K562 (cell line): ENCODE results near the gene NELFE. TPM values are rescaled to one million over a fixed set of nuclear protein-coding genes. Genes with fewer than 3 reads are reported as not detected.

Experiments used
- ATAC-seq: fragments of 200-7000 bp; cut with Tn5 transposase; 3 replicates; pipeline ENCODE4 v1.9.1; 2020; ENCODE audit warnings: moderate library complexity
- BruUV-seq: library from RNA; stranded (reverse); fragments of 400-500 nt; replicated peaks from 2 replicates; lab custom pipeline; 2021; lab: Mats Ljungman, UMichigan
- CTCF ChIA-PET: fragments of 300-600 bp; formaldehyde crosslinking; extraction: SDS; loops from one replicate; lab custom pipeline; 2021; ENCODE audit warnings: low intra/inter-chr PET ratio; lab: Yijun Ruan, JAX
- POLR2A ChIA-PET: fragments of 300-600, 350-650 bp; sonication (Branson Sonifier 250); formaldehyde crosslinking; extraction: SDS; loops from one replicate; lab custom pipeline; 2021; ENCODE audit warnings: antibody characterized with exemption, inconsistent platforms; lab: Yijun Ruan, JAX
- DNase-seq, 4 experiments: peaks; one replicate each; pipeline versions ENCODE4 v3.0.0 to v3.0.0-alpha.2; 2011 to 2018; ENCODE audit warnings: low spot score in 3 of 4, mixed read lengths in 3 of 4; ENCODE audit errors: extremely low read depth in 1 of 4
- FAIRE-seq: peaks from 2 replicates; lab custom pipeline; 2011; peaks lifted over from hg19 to GRCh38; lab: Jason Lieb, UNC
- H2AFZ ChIP-seq: 2 replicates; pipeline ENCODE4 v1.6.0; 2011; ENCODE audit warnings: low read depth, low read length, control low read depth, inconsistent platforms
- H3K27ac ChIP-seq: fragments of 200-600 bp; 3 replicates; pipeline ENCODE4 v1.8.0; 2011; ENCODE audit warnings: low read depth, mild to moderate bottlenecking, control low read depth, inconsistent platforms, low read length, moderate library complexity, mixed read lengths; ENCODE audit errors: extremely low read depth
- H3K27me3 ChIP-seq, 2 experiments: fragments of 300-600 bp in 1 of 2; 2 replicates in 1 of 2; 3 replicates in 1 of 2; pipeline versions ENCODE4 v1.6.0 to v1.8.0; 2011; ENCODE audit warnings: inconsistent platforms in 2 of 2, low read length in 2 of 2, mild to moderate bottlenecking in 1 of 2, mixed read lengths in 1 of 2, moderate library complexity in 1 of 2; ENCODE audit not compliant: control insufficient read depth in 2 of 2, insufficient read depth in 2 of 2
- H3K36me3 ChIP-seq: fragments of 300-600 bp; 3 replicates; pipeline ENCODE4 v1.8.0; 2011; ENCODE audit warnings: mild to moderate bottlenecking, low read length, inconsistent platforms; ENCODE audit not compliant: control insufficient read depth, insufficient read depth
- H3K4me1 ChIP-seq, 2 experiments: fragments of 200-600 bp in 1 of 2; replicated peaks in 1 of 2; 2 replicates in 1 of 2; 3 replicates in 1 of 2; pipeline versions ENCODE4 v1.5.1 to v1.8.0; 2011; ENCODE audit warnings: inconsistent platforms in 2 of 2, low read length in 2 of 2, mild to moderate bottlenecking in 1 of 2, mixed read lengths in 1 of 2, moderate library complexity in 1 of 2; ENCODE audit not compliant: control insufficient read depth in 2 of 2, insufficient read depth in 2 of 2
- H3K4me2 ChIP-seq: 2 replicates; pipeline ENCODE4 v1.6.1; 2011; ENCODE audit warnings: low read length, control low read depth, inconsistent platforms, mixed read lengths; ENCODE audit not compliant: insufficient read depth
- H3K4me3 ChIP-seq: fragments of 200-600 bp; sonication (generic), shearing (Covaris generic); 2 replicates; pipeline ENCODE4 v1.5.1; 2016; ENCODE audit warnings: control low read depth, inconsistent platforms
- H3K79me2 ChIP-seq: fragments of 200-600 bp; 3 replicates; pipeline ENCODE4 v1.8.0; 2011; ENCODE audit warnings: low read length, inconsistent platforms; ENCODE audit not compliant: control insufficient read depth, insufficient read depth
- H3K9ac ChIP-seq, 2 experiments: 2 replicates each; pipeline versions ENCODE4 v1.6.0 to v1.6.1; 2011; ENCODE audit warnings: low read depth in 2 of 2, low read length in 2 of 2, control low read depth in 1 of 2, inconsistent platforms in 1 of 2, mild to moderate bottlenecking in 1 of 2, mixed read lengths in 1 of 2; ENCODE audit not compliant: insufficient read depth in 1 of 2
- H3K9me1 ChIP-seq: one replicate; pipeline ENCODE4 v1.6.0; 2011; ENCODE audit warnings: inconsistent platforms, mild to moderate bottlenecking, low read length, moderate library complexity; ENCODE audit not compliant: control insufficient read depth, insufficient read depth
- H3K9me3 ChIP-seq: replicated peaks from 2 replicates; pipeline ENCODE4 v1.5.1; 2011; ENCODE audit warnings: low read depth, low read length, inconsistent platforms; ENCODE audit not compliant: control insufficient read depth, insufficient read depth
- H4K20me1 ChIP-seq: replicated peaks from 2 replicates; pipeline ENCODE4 v1.6.1; 2011; ENCODE audit warnings: low read length, inconsistent platforms, mixed read lengths; ENCODE audit not compliant: control insufficient read depth, insufficient read depth
- EHMT2 ChIP-seq: fragments of 450-650 bp; IDR thresholded peaks from 2 replicates; pipeline ENCODE4 v1.6.1; 2018; ENCODE audit warnings: antibody characterized with exemption
- HDAC6 ChIP-seq: IDR thresholded peaks from 2 replicates; pipeline ENCODE4 v1.6.1; 2012; ENCODE audit warnings: low read depth, mild to moderate bottlenecking, control low read depth, inconsistent platforms, low read length, moderate library complexity
- KLF1 ChIP-seq: fragments of 450-650 bp; IDR thresholded peaks from 2 replicates; pipeline ENCODE4 v1.6.1; 2016; ENCODE audit warnings: missing genetic modification characterization, missing compliant biosample characterization
- MBD2 ChIP-seq: sonication (generic); IDR thresholded peaks from 2 replicates; pipeline ENCODE4 v1.6.1; 2016; ENCODE audit warnings: low read depth, borderline replicate concordance
- NBN ChIP-seq: fragments of 450-650 bp; IDR thresholded peaks from 2 replicates; pipeline ENCODE4 v1.6.1; 2016; ENCODE audit warnings: low read depth, mild to moderate bottlenecking
- PHF20 ChIP-seq: fragments of 450-650 bp; IDR thresholded peaks from 2 replicates; pipeline ENCODE4 v1.6.1; 2018; ENCODE audit not compliant: partially characterized antibody
- POLR2G ChIP-seq: fragments of 200-400 bp; formaldehyde crosslinking; IDR thresholded peaks from 2 replicates; pipeline ENCODE4 v1.6.1; 2017; ENCODE audit warnings: low read depth, mild to moderate bottlenecking, antibody characterized with exemption, low read length, moderate library complexity
- RBFOX2 ChIP-seq: fragments of 200-400 bp; formaldehyde crosslinking; IDR thresholded peaks from 2 replicates; pipeline ENCODE4 v1.6.1; 2017; ENCODE audit warnings: low read depth, mild to moderate bottlenecking, low read length, moderate library complexity
- XRCC5 ChIP-seq: fragments of 200-400 bp; formaldehyde crosslinking; IDR thresholded peaks from 2 replicates; pipeline ENCODE4 v1.6.1; 2017; ENCODE audit warnings: low read depth, mild to moderate bottlenecking, low read length
- ZBTB11 ChIP-seq, 3 experiments: fragments of 200-800 bp in 1 of 3; fragments of 250-450 bp in 1 of 3; fragments of 450-650 bp in 1 of 3; sonication (Bioruptor Pico) in 1 of 3; sonication (Bioruptor generic) in 1 of 3; formaldehyde crosslinking in 1 of 3; IDR thresholded peaks; 2 replicates each; pipeline versions ENCODE4 v1.6.1 to v1.8.0; 2016 to 2022; ENCODE audit warnings: mild to moderate bottlenecking in 2 of 3, missing genetic modification characterization in 2 of 3, missing compliant biosample characterization in 1 of 3, moderate library complexity in 1 of 3
- ZNF583 ChIP-seq: fragments of 250-450 bp; sonication (Bioruptor Pico); IDR thresholded peaks from 2 replicates; pipeline ENCODE4 v1.4.0; 2020
- ZNF79 ChIP-seq: fragments of 250-450 bp; sonication (Bioruptor Pico); IDR thresholded peaks from 2 replicates; pipeline ENCODE4 v1.4.0; 2020; ENCODE audit warnings: low read depth, mild to moderate bottlenecking, moderate library complexity
- WGBS: fragments of 100-300 bp; shearing (Covaris generic); methylation state at CpG from one replicate; pipeline ENCODE4 v1.1.6; 2016; ENCODE audit warnings: low coverage, mixed read lengths; ENCODE audit not compliant: insufficient coverage; ENCODE audit errors: missing lambda C conversion rate; 5-methylcytosine and 5-hydroxymethylcytosine counted together
- in situ Hi-C: fragments of 300-500 bp; cut with MboI; formaldehyde crosslinking; loops from 4 replicates; pipeline ENCODE4 v1.15.0; 2018; ENCODE audit warnings: inconsistent platforms, mixed read lengths
- intact Hi-C: fragments of 100-400 bp; cut with micrococcal nuclease; formaldehyde crosslinking; loops from 2 replicates; pipeline ENCODE4 v1.14.2; 2022
- polyA plus RNA-seq, 8 experiments: library from polyadenylated mRNA; depleted of rRNA in 4 of 8; stranded (reverse) in 5 of 8; unstranded in 3 of 8; fragments of >200 nt; fragmentation: Nextera tagmentation in 2 of 8; fragmentation: Illumina TruSeq in 1 of 8; extraction: Ambion mirVana in 2 of 8; extraction: Trizol in 1 of 8; gene quantifications; 2 replicates each; pipeline versions ENCODE4 v1.2.1 to v1.2.3, GENCODE V29; 2011 to 2014; ENCODE audit warnings: inconsistent platforms in 1 of 8, missing spikeins in 1 of 8
- total RNA-seq, 7 experiments: library from RNA; depleted of rRNA in 6 of 7; stranded (reverse); fragments of >200 nt in 6 of 7; fragmentation: Illumina TruSeq in 2 of 7; extraction: Trizol in 2 of 7; gene quantifications; 2 replicates each; pipeline versions ENCODE4 v1.2.1 to v1.2.3, GENCODE V29; 2011 to 2021; ENCODE audit warnings: low replicate concordance in 1 of 7

NELFE gene
- total and polyA plus RNA-seq, 9 of the 15 experiments (the other 6 are each of a cell fraction or from before 2014, with no cell fraction given) = 15.2 to 157 (median 91.5) TPM

- no peak overlapping the region for H3K4me3 ChIP-seq
- BruUV-seq = no TSS peak
- H3K9me3 ChIP-seq = no peaks in the 10 kb centered on the region
- in situ Hi-C loops (no loop called here), intact Hi-C loops (no loop called here)
- ChIA-PET POLR2A (interaction anchor here (0.7 to 1.3 kb wide), 2 partner anchors 8 to 311 kb away, joined by 3 to 12 read pairs; partner anchors contain the start of gene DXO), CTCF (no interaction called here)
- ATAC-seq (no peak), DNase-seq (no peak), FAIRE-seq (no peak)
- H3K9ac ChIP-seq = peak overlapping the region in 1 of 2 experiments; percentile 47; a peak in 2 of 4 replicates
- no peak overlapping the region for H3K27ac ChIP-seq
- peaks cover 14 to 19% of the 10 kb centered on the region in 2 experiments; a peak in 4 of 5 replicates for H3K4me1 ChIP-seq
- H3K9me1 ChIP-seq = no peaks in the 10 kb centered on the region
- H4K20me1 ChIP-seq = no peaks in the 10 kb centered on the region
- no peak overlapping the region for H3K4me2 ChIP-seq
- WGBS = 95% methylated on average over 17 of the region's 19 CpGs
- H2AFZ ChIP-seq = no peak overlapping the region
- no peak for TF ChIP-seq PHF20
- TF ChIP-seq RBFOX2 = peak; percentile 64
- 0 out of 2 replicates have a peak, but pooled peaks have one; percentile 17 for TF ChIP-seq POLR2G
- no peaks in the 10 kb centered on the region for H3K27me3 ChIP-seq
- peaks cover 89% of the 10 kb centered on the region for H3K36me3 ChIP-seq
- peaks cover 17% of the 10 kb centered on the region for H3K79me2 ChIP-seq
Measured at GRCh38 chr6:31963921-31964320, 5.2 kb upstream of the NELFE start.

DNA sequence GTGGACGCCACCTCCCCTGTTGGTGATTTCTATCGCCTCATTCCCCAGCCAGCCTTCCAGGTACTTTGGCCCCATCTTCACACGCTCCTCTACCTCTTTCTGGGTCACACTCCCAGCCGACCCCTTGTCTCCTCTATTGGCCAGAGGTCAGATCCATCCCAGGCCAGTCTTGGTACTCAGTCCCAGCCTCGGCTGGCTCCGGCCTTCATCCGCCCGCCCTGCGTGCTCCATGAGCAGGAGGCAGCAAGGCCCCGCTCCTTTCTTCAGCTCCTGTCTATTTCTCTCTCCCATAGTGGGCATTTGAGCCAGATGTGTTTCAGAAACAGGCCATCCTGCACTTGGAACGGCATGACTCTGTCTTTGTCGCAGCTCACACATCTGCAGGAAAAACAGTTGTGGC lies 2.8 kb upstream of the NELFE start:
- FAIRE-seq = no peak
- no peak for DNase-seq
- ChIA-PET CTCF (interaction anchor here (0.5 kb wide), 1 partner anchor 252 kb away, joined by 3 read pairs; no protein-coding TSS in a partner anchor), POLR2A (interaction anchor here (1.2 to 1.6 kb wide), 3 partner anchors 9 to 13 kb away, joined by 3 to 10 read pairs (median 4); partner anchors contain the start of gene DXO)
- no TSS peak for BruUV-seq
- Histone ChIP-seq H3K9me1 (no peaks in the 10 kb centered on the region), H3K4me3 (no peak overlapping the region), H3K9me3 (no peaks in the 10 kb centered on the region), H2AFZ (no peak overlapping the region), H3K27ac (no peak overlapping the region), H3K9ac (peak overlapping the region in 1 of 2 experiments; percentile 32; a peak in 2 of 4 replicates), H3K4me1 (peaks cover 0 to 17% of the 10 kb centered on the region in 2 experiments; a peak in 4 of 5 replicates), H3K4me2 (no peak overlapping the region), H3K27me3 (no peaks in the 10 kb centered on the region), H3K79me2 (peaks cover 39% of the 10 kb centered on the region), H3K36me3 (peaks cover 78% of the 10 kb centered on the region), H4K20me1 (no peaks in the 10 kb centered on the region)
- no peak for ATAC-seq
- intact Hi-C loops = no loop called here
- in situ Hi-C loops = no loop called here
- WGBS = 93% methylated on average over 12 of the region's 12 CpGs
- TF ChIP-seq EHMT2 (no peak), NBN (no peak), MBD2 (no peak), ZNF79 (CRISPR knock-in tag) (no peak), KLF1 (tag) (no peak), ZNF583 (CRISPR knock-in tag) (no peak), ZBTB11 (CRISPR knock-in tag; IDR thresholded peaks at IDR 0.05) (no peak), XRCC5 (no peak), HDAC6 (no peak)
